ENCODE measurements around the gene GBGT1.

Gene GBGT1

GRCh38 chr9:133187561-133188005, 23.9 kb upstream of the GBGT1 start:
- Histone ChIP-seq H3K27me3 (peaks cover 19% of the 10 kb centered on the region), H3K9me3 (no peaks in the 10 kb centered on the region), H3K4me1 (peaks cover 7% of the 10 kb centered on the region; the same call in 1 of the 2 replicates), H3K36me3 (no peaks in the 10 kb centered on the region), H3K4me3 (ENCODE audit: low read depth, low read length) (no peak overlapping the region)
- DNase-seq, result no peak
- TF ChIP-seq CTCF (IDR thresholded peaks at IDR 0.05; ENCODE audit: low read depth, low read length), result no peak

GRCh38 chr9:133186736-133187135, 23.0 kb upstream of the GBGT1 start:
- no peaks in the 10 kb centered on the region for H3K36me3 ChIP-seq

GRCh38 chr9:133184971-133185370, 21.3 kb upstream of the GBGT1 start:
- H3K36me3 ChIP-seq, result no peaks in the 10 kb centered on the region
- peak; percentile 60 for DNase-seq
- H3K4me3 ChIP-seq (ENCODE audit: low read depth, low read length), result no peak overlapping the region
- H3K27me3 ChIP-seq, result peaks cover 19% of the 10 kb centered on the region
- H3K9me3 ChIP-seq, result no peaks in the 10 kb centered on the region
- peaks cover 7% of the 10 kb centered on the region; the same call in 1 of the 2 replicates for H3K4me1 ChIP-seq
- TF ChIP-seq CTCF (IDR thresholded peaks at IDR 0.05; ENCODE audit: low read depth, low read length), result peak; percentile 83

More at GRCh38 chr9:133186736-133187135, 23.0 kb upstream of the GBGT1 start:
- Histone ChIP-seq H3K4me1 (peaks cover 7% of the 10 kb centered on the region; the same call in 1 of the 2 replicates), H3K9me3 (no peaks in the 10 kb centered on the region), H3K4me3 (ENCODE audit: low read depth, low read length) (no peak overlapping the region), H3K27me3 (peaks cover 19% of the 10 kb centered on the region)
- DNase-seq, result no peak
- no peak for TF ChIP-seq CTCF (IDR thresholded peaks at IDR 0.05; ENCODE audit: low read depth, low read length)

GRCh38 chr9:133182151-133182550, 18.4 kb upstream of the GBGT1 start:
- H3K4me1 ChIP-seq, result no peaks in the 10 kb centered on the region
- H3K4me3 ChIP-seq (ENCODE audit: low read depth, low read length), result no peak overlapping the region
- no peak for TF ChIP-seq CTCF (IDR thresholded peaks at IDR 0.05; ENCODE audit: low read depth, low read length)
- DNase-seq, result no peak
- no peaks in the 10 kb centered on the region for H3K36me3 ChIP-seq
- H3K27me3 ChIP-seq, result peaks cover 10% of the 10 kb centered on the region
- H3K9me3 ChIP-seq, result no peaks in the 10 kb centered on the region

GRCh38 chr9:133181561-133181960, 17.8 kb upstream of the GBGT1 start:
- H3K36me3 ChIP-seq, result no peaks in the 10 kb centered on the region
- H3K9me3 ChIP-seq, result no peaks in the 10 kb centered on the region
- no peaks in the 10 kb centered on the region for H3K4me1 ChIP-seq
- no peak overlapping the region for H3K4me3 ChIP-seq (ENCODE audit: low read depth, low read length)
- no peak for TF ChIP-seq CTCF (IDR thresholded peaks at IDR 0.05; ENCODE audit: low read depth, low read length)
- no peak for DNase-seq
- peaks cover 6% of the 10 kb centered on the region for H3K27me3 ChIP-seq

GRCh38 chr9:133180953-133181352, 17.2 kb upstream of the GBGT1 start:
- H3K27me3 ChIP-seq, result peaks cover 11% of the 10 kb centered on the region
- H3K36me3 ChIP-seq, result no peaks in the 10 kb centered on the region
- H3K9me3 ChIP-seq, result no peaks in the 10 kb centered on the region
- no peak for DNase-seq
- H3K4me3 ChIP-seq (ENCODE audit: low read depth, low read length), result no peak overlapping the region
- H3K4me1 ChIP-seq, result no peaks in the 10 kb centered on the region
- no peak for TF ChIP-seq CTCF (IDR thresholded peaks at IDR 0.05; ENCODE audit: low read depth, low read length)

All from BE2C (cell line).